ENCODE results near the gene TMTC2.

DNA sequence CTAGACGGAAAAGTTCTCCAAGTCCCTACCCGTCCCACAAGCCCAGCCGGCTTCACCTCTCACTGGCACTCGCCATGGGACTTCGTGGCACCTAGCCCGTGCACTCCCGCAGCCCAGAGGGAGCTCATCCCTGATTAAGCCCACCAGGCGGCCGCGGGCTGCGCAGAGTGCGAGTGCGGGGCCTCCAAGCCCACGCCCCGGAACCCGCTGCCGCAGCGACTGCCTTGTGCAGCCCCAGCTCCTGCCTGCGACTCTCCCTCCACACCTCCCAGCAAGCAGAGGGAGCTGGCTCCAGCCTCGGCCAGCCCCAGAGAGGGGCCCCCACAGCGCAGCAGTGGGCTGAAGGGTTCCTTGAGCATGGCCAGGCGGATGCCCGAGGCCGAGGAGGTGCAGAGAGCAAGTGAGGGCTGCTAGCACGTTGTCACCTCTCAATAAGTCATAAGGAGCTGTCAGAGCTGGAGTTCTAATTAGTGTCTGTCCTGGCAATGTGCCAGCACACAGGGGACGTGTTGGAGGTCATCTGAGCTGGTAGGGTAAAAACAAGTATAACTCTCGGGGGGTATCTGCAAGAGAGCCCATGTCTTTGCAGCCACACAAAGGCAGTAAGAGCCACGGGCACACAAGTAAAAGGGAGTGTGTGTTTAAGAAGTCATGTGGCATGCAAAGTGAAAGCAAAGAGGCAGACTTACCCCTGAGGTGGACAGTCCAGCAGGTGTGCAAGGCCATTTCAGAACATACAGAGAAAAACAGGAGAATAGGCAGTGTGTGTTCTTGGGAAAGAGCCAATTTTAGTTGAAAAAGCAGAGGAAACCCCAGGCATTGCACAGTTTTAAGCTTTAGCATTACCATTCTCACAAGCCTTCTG lies 27.1 kb upstream of the TMTC2 start:
- TF ChIP-seq, protein P1, sequence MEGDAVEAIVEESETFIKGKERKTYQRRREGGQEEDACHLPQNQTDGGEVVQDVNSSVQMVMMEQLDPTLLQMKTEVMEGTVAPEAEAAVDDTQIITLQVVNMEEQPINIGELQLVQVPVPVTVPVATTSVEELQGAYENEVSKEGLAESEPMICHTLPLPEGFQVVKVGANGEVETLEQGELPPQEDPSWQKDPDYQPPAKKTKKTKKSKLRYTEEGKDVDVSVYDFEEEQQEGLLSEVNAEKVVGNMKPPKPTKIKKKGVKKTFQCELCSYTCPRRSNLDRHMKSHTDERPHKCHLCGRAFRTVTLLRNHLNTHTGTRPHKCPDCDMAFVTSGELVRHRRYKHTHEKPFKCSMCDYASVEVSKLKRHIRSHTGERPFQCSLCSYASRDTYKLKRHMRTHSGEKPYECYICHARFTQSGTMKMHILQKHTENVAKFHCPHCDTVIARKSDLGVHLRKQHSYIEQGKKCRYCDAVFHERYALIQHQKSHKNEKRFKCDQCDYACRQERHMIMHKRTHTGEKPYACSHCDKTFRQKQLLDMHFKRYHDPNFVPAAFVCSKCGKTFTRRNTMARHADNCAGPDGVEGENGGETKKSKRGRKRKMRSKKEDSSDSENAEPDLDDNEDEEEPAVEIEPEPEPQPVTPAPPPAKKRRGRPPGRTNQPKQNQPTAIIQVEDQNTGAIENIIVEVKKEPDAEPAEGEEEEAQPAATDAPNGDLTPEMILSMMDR (IDR thresholded peaks at IDR 0.05; ENCODE audit: low read depth, low read length): no peak
- no peak for TF ChIP-seq EZH2phosphoT487 (IDR thresholded peaks at IDR 0.05; ENCODE audit: low read depth)
